Fibroblast of lung (primary cell): Measurements from ENCODE around the gene MESD. TPM values are rescaled to one million over a fixed set of nuclear protein-coding genes. Genes with fewer than 3 reads are reported as not detected.

Experiments used
- DNase-seq, 2 donors: peaks; one replicate each; pipeline versions ENCODE4 v3.0.0 to v3.0.0-alpha.2; 2010; ENCODE audit warnings: low read depth in 2 of 2
- H2AFZ ChIP-seq: 2 replicates; pipeline ENCODE4 v1.5.1; 2012; ENCODE audit warnings: low read length, control low read depth, inconsistent platforms
- H3K27ac ChIP-seq: 2 replicates; pipeline ENCODE4 v1.5.1; 2011; ENCODE audit warnings: low read length, control low read depth; ENCODE audit not compliant: insufficient read depth
- H3K27me3 ChIP-seq: 2 replicates; pipeline ENCODE4 v1.5.1; 2011; ENCODE audit warnings: mild to moderate bottlenecking, low read length; ENCODE audit not compliant: control insufficient read depth, insufficient read depth
- H3K36me3 ChIP-seq: 2 replicates; pipeline ENCODE4 v1.5.1; 2011; ENCODE audit warnings: low read length; ENCODE audit not compliant: control insufficient read depth, insufficient read depth
- H3K4me1 ChIP-seq: 2 replicates; pipeline ENCODE4 v1.5.1; 2011; ENCODE audit warnings: low read length; ENCODE audit not compliant: control insufficient read depth, insufficient read depth; ENCODE audit errors: extremely low read depth
- H3K4me2 ChIP-seq: 2 replicates; pipeline ENCODE4 v1.5.1; 2011; ENCODE audit warnings: low read length, control low read depth; ENCODE audit not compliant: insufficient read depth; ENCODE audit errors: extremely low read depth
- H3K4me3 ChIP-seq, 4 experiments: fragments of 200-600 bp in 1 of 4; sonication (generic) in 1 of 4; replicated peaks in 1 of 4; 2 replicates each; pipeline ENCODE4 v1.5.1; 2011 to 2016; ENCODE audit warnings: low read length in 4 of 4, low read depth in 3 of 4, mild to moderate bottlenecking in 3 of 4, control low read depth in 2 of 4, inconsistent platforms in 1 of 4, mixed read lengths in 1 of 4; ENCODE audit not compliant: insufficient read depth in 1 of 4; ENCODE audit errors: control extremely low read depth in 1 of 4
- H3K79me2 ChIP-seq: 2 replicates; pipeline ENCODE4 v1.5.1; 2012; ENCODE audit warnings: mild to moderate bottlenecking, low read length, inconsistent platforms; ENCODE audit not compliant: control insufficient read depth, insufficient read depth
- H3K9ac ChIP-seq: 2 replicates; pipeline ENCODE4 v1.5.1; 2011; ENCODE audit warnings: mild to moderate bottlenecking, low read length, control low read depth; ENCODE audit not compliant: insufficient read depth
- H3K9me3 ChIP-seq: 2 replicates; pipeline ENCODE4 v1.5.1; 2012; ENCODE audit warnings: low read depth, low read length; ENCODE audit not compliant: control insufficient read depth, insufficient read depth
- H4K20me1 ChIP-seq: 2 replicates; pipeline ENCODE4 v1.5.1; 2011; ENCODE audit warnings: low read length; ENCODE audit not compliant: control insufficient read depth, insufficient read depth; ENCODE audit errors: extremely low read depth
- EZH2 ChIP-seq: IDR thresholded peaks from 2 replicates; pipeline ENCODE4 v1.5.1; 2012; ENCODE audit warnings: low read length, control low read depth, mild to moderate bottlenecking; ENCODE audit errors: missing control alignments
- polyA plus RNA-seq, 2 donors: library from polyadenylated mRNA; depleted of rRNA in 1 of 2; stranded (reverse) in 1 of 2; unstranded in 1 of 2; fragments of >200 nt; gene quantifications; 2 replicates each; pipeline ENCODE4 v1.2.1, GENCODE V29; 2011 to 2012; ENCODE audit warnings: missing spikeins in 1 of 2
- total RNA-seq: library from RNA; depleted of rRNA; stranded (reverse); fragments of >200 nt; gene quantifications from 2 replicates; pipeline ENCODE4 v1.2.1, GENCODE V29; 2014
- TF ChIP-seq, protein P1 (sequence below), 2 donors: IDR thresholded peaks in 1 of 2; conservative IDR thresholded peaks in 1 of 2; 1 replicate in 1 of 2; 2 replicates in 1 of 2; pipeline ENCODE4 v1.5.1; 2011 to 2012; ENCODE audit warnings: low read length in 2 of 2, control low read depth in 1 of 2, inconsistent platforms in 1 of 2, low read depth in 1 of 2, mild to moderate bottlenecking in 1 of 2

Gene MESD
- total and polyA plus RNA-seq, 2 donors (not counting 1 experiment from before 2014, with no cell fraction given) = 21.3 to 26.0 TPM

DNA sequence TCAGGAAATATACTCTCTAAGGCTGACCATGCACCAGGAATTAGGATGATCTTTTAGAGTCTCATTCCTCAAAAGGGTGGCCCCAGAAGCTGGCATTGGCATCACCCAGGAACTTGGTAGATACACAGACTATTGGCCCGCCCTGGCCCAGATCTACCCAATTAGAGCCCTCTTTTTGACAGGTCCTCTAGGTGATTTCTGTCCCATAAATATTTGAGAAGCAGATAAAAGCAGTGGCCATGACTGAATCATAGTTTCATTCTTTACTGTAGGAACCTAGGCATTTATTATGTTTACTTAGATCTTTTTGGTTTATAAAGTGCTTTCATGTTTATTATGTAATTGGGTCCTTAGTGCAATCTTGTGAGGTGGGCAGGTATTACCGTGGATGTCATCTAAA, 18.7 kb upstream of the MESD start:
- H3K36me3 ChIP-seq = peaks cover 1% of the 10 kb centered on the region
- H3K4me2 ChIP-seq = no peak overlapping the region
- no peaks in the 10 kb centered on the region for H3K4me1 ChIP-seq
- peaks cover 25% of the 10 kb centered on the region for H3K79me2 ChIP-seq
- H3K27ac ChIP-seq = no peak overlapping the region
- no peak for DNase-seq
- no peaks in the 10 kb centered on the region for H4K20me1 ChIP-seq
- H2AFZ ChIP-seq = no peak overlapping the region
- H3K9ac ChIP-seq = no peak overlapping the region
- no peaks in the 10 kb centered on the region for H3K27me3 ChIP-seq
- no peaks in the 10 kb centered on the region for H3K9me3 ChIP-seq
- TF ChIP-seq, protein P1, sequence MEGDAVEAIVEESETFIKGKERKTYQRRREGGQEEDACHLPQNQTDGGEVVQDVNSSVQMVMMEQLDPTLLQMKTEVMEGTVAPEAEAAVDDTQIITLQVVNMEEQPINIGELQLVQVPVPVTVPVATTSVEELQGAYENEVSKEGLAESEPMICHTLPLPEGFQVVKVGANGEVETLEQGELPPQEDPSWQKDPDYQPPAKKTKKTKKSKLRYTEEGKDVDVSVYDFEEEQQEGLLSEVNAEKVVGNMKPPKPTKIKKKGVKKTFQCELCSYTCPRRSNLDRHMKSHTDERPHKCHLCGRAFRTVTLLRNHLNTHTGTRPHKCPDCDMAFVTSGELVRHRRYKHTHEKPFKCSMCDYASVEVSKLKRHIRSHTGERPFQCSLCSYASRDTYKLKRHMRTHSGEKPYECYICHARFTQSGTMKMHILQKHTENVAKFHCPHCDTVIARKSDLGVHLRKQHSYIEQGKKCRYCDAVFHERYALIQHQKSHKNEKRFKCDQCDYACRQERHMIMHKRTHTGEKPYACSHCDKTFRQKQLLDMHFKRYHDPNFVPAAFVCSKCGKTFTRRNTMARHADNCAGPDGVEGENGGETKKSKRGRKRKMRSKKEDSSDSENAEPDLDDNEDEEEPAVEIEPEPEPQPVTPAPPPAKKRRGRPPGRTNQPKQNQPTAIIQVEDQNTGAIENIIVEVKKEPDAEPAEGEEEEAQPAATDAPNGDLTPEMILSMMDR (conservative IDR thresholded peaks at IDR 0.05 in 1 of 2, IDR thresholded peaks at IDR 0.05 in 1 of 2; ENCODE audit: low read depth in 1 of 2, low read length in 2 of 2) = no peak
- TF ChIP-seq EZH2 = no peak
- H3K4me3 ChIP-seq = no peak overlapping the region

DNA sequence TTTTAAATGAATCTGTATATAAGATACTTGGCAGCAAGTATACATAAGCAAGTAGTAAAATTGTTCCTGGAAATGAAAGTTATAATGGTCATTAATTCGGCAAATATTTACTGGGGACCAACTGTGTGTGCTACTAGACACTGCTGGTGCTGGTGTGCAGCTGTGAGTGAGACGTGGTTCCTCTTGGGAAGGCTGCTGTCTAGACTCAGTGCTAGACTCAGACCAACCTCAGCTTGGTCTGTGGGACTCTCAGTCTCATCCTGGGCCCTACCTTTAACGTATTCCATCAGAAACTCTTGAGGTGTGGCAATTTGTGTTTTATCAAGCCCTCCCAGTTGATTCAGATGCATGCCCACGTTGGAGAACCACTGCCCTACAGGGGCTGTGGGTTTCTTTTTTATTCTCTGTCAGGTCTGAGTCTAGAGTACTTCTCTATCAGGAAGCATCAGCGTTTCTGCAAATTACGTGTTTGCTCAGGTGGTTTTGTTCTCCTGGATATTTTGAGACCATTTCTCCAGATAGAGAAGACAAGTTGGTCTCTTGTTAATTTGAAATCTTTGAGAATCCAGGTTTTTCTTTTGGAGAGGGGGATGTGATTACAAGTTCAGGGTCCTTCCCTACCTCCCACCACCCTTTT, 17.9 kb upstream of the MESD start:
- Histone ChIP-seq H3K9ac (no peak overlapping the region), H3K36me3 (peaks cover 7% of the 10 kb centered on the region), H3K4me3 (no peak overlapping the region), H3K4me2 (no peak overlapping the region), H3K27ac (no peak overlapping the region), H3K79me2 (peaks cover 33% of the 10 kb centered on the region), H3K9me3 (no peaks in the 10 kb centered on the region), H4K20me1 (no peaks in the 10 kb centered on the region), H2AFZ (no peak overlapping the region), H3K4me1 (peaks cover 5% of the 10 kb centered on the region), H3K27me3 (no peaks in the 10 kb centered on the region)
- no peak for DNase-seq
- TF ChIP-seq EZH2 = no peak
- TF ChIP-seq, protein P1 (conservative IDR thresholded peaks at IDR 0.05 in 1 of 2, IDR thresholded peaks at IDR 0.05 in 1 of 2; ENCODE audit: low read depth in 1 of 2, low read length in 2 of 2) = no peak

DNA sequence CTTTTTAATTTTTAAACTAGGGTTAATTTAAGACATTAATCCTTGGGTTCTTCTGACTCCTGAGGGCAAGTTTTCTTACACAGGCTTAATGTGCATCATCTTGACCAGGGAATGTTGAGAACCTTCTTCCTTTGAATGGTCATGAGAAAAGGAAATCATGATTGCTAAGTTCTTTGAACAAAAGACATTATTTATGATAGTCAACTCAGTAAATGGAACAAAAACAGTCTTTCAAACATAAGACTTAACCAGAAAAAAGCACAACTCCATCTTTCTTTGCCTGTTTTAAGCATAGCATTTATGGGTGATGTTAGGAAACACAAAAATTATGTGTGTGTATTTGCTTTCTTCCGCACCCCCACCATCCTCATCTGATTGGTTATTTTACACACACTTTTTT, 16.5 kb upstream of the MESD start:
- DNase-seq = no peak
- Histone ChIP-seq H3K36me3 (peaks cover 7% of the 10 kb centered on the region), H3K79me2 (peaks cover 41% of the 10 kb centered on the region), H3K27ac (no peak overlapping the region), H3K27me3 (no peaks in the 10 kb centered on the region), H2AFZ (no peak overlapping the region), H4K20me1 (no peaks in the 10 kb centered on the region), H3K9me3 (no peaks in the 10 kb centered on the region), H3K9ac (no peak overlapping the region), H3K4me2 (no peak overlapping the region), H3K4me1 (peaks cover 7% of the 10 kb centered on the region), H3K4me3 (no peak overlapping the region)
- no peak for TF ChIP-seq EZH2
- TF ChIP-seq, protein P1 (conservative IDR thresholded peaks at IDR 0.05 in 1 of 2, IDR thresholded peaks at IDR 0.05 in 1 of 2; ENCODE audit: low read depth in 1 of 2, low read length in 2 of 2) = no peak
